GM12865 (cell line): ENCODE data around the gene GYPC.
A peak's percentile ranks its signal among the peaks of the same experiment; 100 is the strongest.

Experiments used
- DNase-seq: peaks from one replicate; pipeline ENCODE4 v3.0.0; 2010; ENCODE audit warnings: low read depth
- H3K4me3 ChIP-seq: 2 replicates; pipeline ENCODE4 v1.5.1; 2011; ENCODE audit warnings: mild to moderate bottlenecking, low read depth, low read length, control low read depth
- CTCF ChIP-seq: IDR thresholded peaks from 2 replicates; pipeline ENCODE4 v1.5.1; 2011; ENCODE audit warnings: low read length, control low read depth, low read depth, inconsistent platforms; ENCODE audit not compliant: insufficient read depth; ENCODE audit errors: missing control alignments

The GYPC gene

GRCh38 chr2:126730655-126731054 lies 74.7 kb downstream of the GYPC start:
- no peak for DNase-seq
- TF ChIP-seq CTCF, result no peak
- H3K4me3 ChIP-seq, result no peak overlapping the region

GRCh38 chr2:126731353-126731752 lies 75.4 kb downstream of the GYPC start:
- no peak for DNase-seq
- no peak for TF ChIP-seq CTCF
- H3K4me3 ChIP-seq, result no peak overlapping the region

- no peak overlapping the region for H3K4me3 ChIP-seq
- DNase-seq, result no peak
- TF ChIP-seq CTCF, result no peak
Observed at GRCh38 chr2:126732682-126733245, 76.8 kb downstream of the GYPC start.

- H3K4me3 ChIP-seq, result no peak overlapping the region
- no peak for TF ChIP-seq CTCF
Observed at GRCh38 chr2:126733795-126734194, 77.8 kb downstream of the GYPC start.

GRCh38 chr2:126736133-126736874 lies 80.3 kb downstream of the GYPC start:
- no peak for TF ChIP-seq CTCF
- peak; percentile 14 for DNase-seq
- H3K4me3 ChIP-seq, result no peak overlapping the region

More at GRCh38 chr2:126733795-126734194, 77.8 kb downstream of the GYPC start:
- no peak for DNase-seq

- no peak overlapping the region for H3K4me3 ChIP-seq
- no peak for TF ChIP-seq CTCF
- no peak for DNase-seq
Observed at GRCh38 chr2:126739141-126739540, 83.2 kb downstream of the GYPC start.
